MM.1S (cell line): Measurements from ENCODE around the gene TBL1XR1.

Experiments
- CTCF ChIP-seq: fragments of 300-600 bp; sonication (generic); IDR thresholded peaks from 2 replicates; pipeline ENCODE4 v1.5.1; 2016; ENCODE audit warnings: antibody characterized with exemption, low read length, mixed read lengths
- EZH2 ChIP-seq: fragments of 300-600 bp; sonication (generic); optimal IDR thresholded peaks from 2 replicates; pipeline ENCODE3; 2017; ENCODE audit warnings: low read depth, mild to moderate bottlenecking, antibody characterized with exemption, low read length, mixed read lengths
- EZH2phosphoT487 ChIP-seq: fragments of 300-600 bp; sonication (generic); IDR thresholded peaks from 2 replicates; pipeline ENCODE4 v1.6.1; 2018; ENCODE audit warnings: antibody characterized with exemption, low read length

GRCh38 chr3:177224414-177224813, 27.1 kb upstream of the TBL1XR1 start:
- no peak for TF ChIP-seq EZH2
- TF ChIP-seq CTCF, result no peak
- no peak for TF ChIP-seq EZH2phosphoT487
